HEK293 (cell line): ENCODE results near the gene ETS2.
A peak's percentile ranks its signal among the peaks of the same experiment; 100 is the strongest.

Experiments used
- AEBP2 ChIP-seq: fragments of 450-650 bp; formaldehyde crosslinking; IDR thresholded peaks from 2 replicates; pipeline ENCODE4 v1.5.1; 2016; ENCODE audit warnings: missing biosample characterization, missing genetic modification characterization, borderline replicate concordance
- ATF2 ChIP-seq: fragments of 450-650 bp; formaldehyde crosslinking; IDR thresholded peaks from 2 replicates; pipeline ENCODE4 v1.5.1; 2016; ENCODE audit warnings: missing biosample characterization, missing genetic modification characterization, low read depth
- FEZF1 ChIP-seq: fragments of 450-650 bp; formaldehyde crosslinking; IDR thresholded peaks from 2 replicates; pipeline ENCODE4 v1.5.1; 2016; ENCODE audit warnings: missing biosample characterization, missing genetic modification characterization
- GFI1B ChIP-seq: fragments of 450-650 bp; formaldehyde crosslinking; IDR thresholded peaks from 2 replicates; pipeline ENCODE4 v1.5.1; 2016; ENCODE audit warnings: missing biosample characterization, missing genetic modification characterization
- GLIS1 ChIP-seq: fragments of 450-650 bp; formaldehyde crosslinking; IDR thresholded peaks from 2 replicates; pipeline ENCODE4 v1.5.1; 2016; ENCODE audit warnings: missing biosample characterization, missing genetic modification characterization
- HOXD13 ChIP-seq: sonication (generic); formaldehyde crosslinking; IDR thresholded peaks from 2 replicates; pipeline ENCODE4 v1.8.0; 2022; ENCODE audit warnings: missing genetic modification reagents, borderline replicate concordance
- OVOL3 ChIP-seq: fragments of 450-650 bp; formaldehyde crosslinking; IDR thresholded peaks from 2 replicates; pipeline ENCODE4 v1.5.1; 2016; ENCODE audit warnings: missing biosample characterization, missing genetic modification characterization
- PATZ1 ChIP-seq: fragments of 450-650 bp; formaldehyde crosslinking; IDR thresholded peaks from 2 replicates; pipeline ENCODE4 v1.5.1; 2016; ENCODE audit warnings: missing biosample characterization, missing genetic modification characterization
- YY2 ChIP-seq: fragments of 450-650 bp; formaldehyde crosslinking; IDR thresholded peaks from 2 replicates; pipeline ENCODE4 v1.5.1; 2016; ENCODE audit warnings: missing biosample characterization, missing genetic modification characterization
- ZBTB10 ChIP-seq: fragments of 450-650 bp; formaldehyde crosslinking; IDR thresholded peaks from 2 replicates; pipeline ENCODE4 v1.5.1; 2016; ENCODE audit warnings: missing biosample characterization, missing genetic modification characterization
- ZBTB11 ChIP-seq: fragments of 450-650 bp; formaldehyde crosslinking; conservative IDR thresholded peaks from 2 replicates; pipeline ENCODE4 v1.5.1; 2016; ENCODE audit warnings: low read depth, missing biosample characterization, missing genetic modification characterization
- ZBTB8A ChIP-seq: fragments of 450-650 bp; formaldehyde crosslinking; IDR thresholded peaks from 2 replicates; pipeline ENCODE4 v1.5.1; 2016; ENCODE audit warnings: missing biosample characterization, missing genetic modification characterization
- ZNF10 ChIP-seq: fragments of 450-650 bp; formaldehyde crosslinking; IDR thresholded peaks from 2 replicates; pipeline ENCODE4 v1.5.1; 2017; ENCODE audit warnings: missing biosample characterization, missing genetic modification characterization
- ZNF112 ChIP-seq: fragments of 450-650 bp; formaldehyde crosslinking; IDR thresholded peaks from 2 replicates; pipeline ENCODE4 v1.5.0; 2017; ENCODE audit warnings: missing biosample characterization, missing genetic modification characterization
- ZNF221 ChIP-seq: fragments of 450-650 bp; formaldehyde crosslinking; IDR thresholded peaks from 2 replicates; pipeline ENCODE4 v1.5.1; 2017; ENCODE audit warnings: missing biosample characterization, missing genetic modification characterization, borderline replicate concordance
- ZNF223 ChIP-seq: fragments of 450-650 bp; formaldehyde crosslinking; IDR thresholded peaks from 2 replicates; pipeline ENCODE4 v1.5.1; 2016; ENCODE audit warnings: missing biosample characterization, missing genetic modification characterization
- ZNF362 ChIP-seq: fragments of 450-650 bp; formaldehyde crosslinking; IDR thresholded peaks from 2 replicates; pipeline ENCODE4 v1.5.1; 2016; ENCODE audit warnings: missing biosample characterization, missing genetic modification characterization
- ZNF366 ChIP-seq: fragments of 450-650 bp; formaldehyde crosslinking; conservative IDR thresholded peaks from 2 replicates; pipeline ENCODE4 v1.5.1; 2016; ENCODE audit warnings: missing biosample characterization, missing genetic modification characterization
- ZNF37A ChIP-seq: fragments of 450-650 bp; IDR thresholded peaks from 2 replicates; pipeline ENCODE4 v1.5.1; 2018; ENCODE audit warnings: missing biosample characterization, missing genetic modification characterization
- ZNF391 ChIP-seq: fragments of 450-650 bp; formaldehyde crosslinking; IDR thresholded peaks from 2 replicates; pipeline ENCODE4 v1.5.1; 2016; ENCODE audit warnings: low read depth, missing biosample characterization, missing genetic modification characterization, borderline replicate concordance
- ZNF394 ChIP-seq: fragments of 450-650 bp; formaldehyde crosslinking; IDR thresholded peaks from 2 replicates; pipeline ENCODE4 v1.5.1; 2016; ENCODE audit warnings: missing biosample characterization, missing genetic modification characterization, mild to moderate bottlenecking, moderate library complexity, borderline replicate concordance
- ZNF600 ChIP-seq: fragments of 450-650 bp; formaldehyde crosslinking; IDR thresholded peaks from 2 replicates; pipeline ENCODE4 v1.5.1; 2016; ENCODE audit warnings: missing biosample characterization, missing genetic modification characterization
- ZNF626 ChIP-seq: fragments of 450-650 bp; sonication (Bioruptor Pico); formaldehyde crosslinking; IDR thresholded peaks from 2 replicates; pipeline ENCODE4 v1.5.1; 2018; ENCODE audit warnings: missing biosample characterization, missing genetic modification characterization, inconsistent platforms
- ZNF629 ChIP-seq: fragments of 450-650 bp; formaldehyde crosslinking; IDR thresholded peaks from 2 replicates; pipeline ENCODE4 v1.5.1; 2017; ENCODE audit warnings: missing biosample characterization, missing genetic modification characterization
- ZNF704 ChIP-seq: fragments of 450-650 bp; formaldehyde crosslinking; IDR thresholded peaks from 2 replicates; pipeline ENCODE4 v1.5.1; 2016; ENCODE audit warnings: missing biosample characterization, missing genetic modification characterization
- ZNF747 ChIP-seq: fragments of 450-650 bp; formaldehyde crosslinking; IDR thresholded peaks from 2 replicates; pipeline ENCODE4 v1.5.1; 2016; ENCODE audit warnings: missing biosample characterization, missing genetic modification characterization

Gene ETS2

GRCh38 chr21:38787461-38788274 lies 18.1 kb upstream of the ETS2 start (continued):
- peak; percentile 99 for TF ChIP-seq GLIS1 (tag by site-specific recombination)
- TF ChIP-seq OVOL3 (tag by site-specific recombination): no peak
- TF ChIP-seq ZNF391: peak; percentile 47; the same call in 1 of the 2 replicates
- TF ChIP-seq GFI1B (tag by site-specific recombination): no peak
- TF ChIP-seq ZNF10: peak; percentile 66; the same call in 1 of the 2 replicates
- TF ChIP-seq HOXD13 (CRISPR knock-in tag): no peak
- TF ChIP-seq PATZ1 (tag by site-specific recombination): peak; percentile 87
- peak; percentile 83 for TF ChIP-seq ZNF629
- TF ChIP-seq ZNF221 (tag by site-specific recombination): no peak
- TF ChIP-seq ZBTB8A: peak; percentile 32
- TF ChIP-seq ZBTB11: peak; percentile 66
- peak; percentile 81 for TF ChIP-seq ZNF366 (tag by site-specific recombination)
- TF ChIP-seq FEZF1 (tag by site-specific recombination): no peak
- peak; percentile 68 for TF ChIP-seq ZNF600 (tag by site-specific recombination)
- TF ChIP-seq ZNF112: no peak
- no peak for TF ChIP-seq ATF2 (tag by site-specific recombination)
- peak; percentile 60; the same call in 1 of the 2 replicates for TF ChIP-seq ZNF394 (tag by site-specific recombination)
- TF ChIP-seq ZNF747: no peak
- TF ChIP-seq ZNF37A: no peak
- no peak for TF ChIP-seq ZNF223 (tag by site-specific recombination)
- TF ChIP-seq ZNF626 (tag by site-specific recombination): no peak
- TF ChIP-seq YY2: no peak
- no peak for TF ChIP-seq ZNF362 (tag by site-specific recombination)
- peak; percentile 62 for TF ChIP-seq ZBTB10 (tag by site-specific recombination)
- TF ChIP-seq ZNF704: no peak
- TF ChIP-seq AEBP2: no peak
